OCI-LY3 (cell line): ENCODE data around the gene CACNB4.

ENCODE experiments used
- EZH2phosphoT487 ChIP-seq: fragments of 200-600 bp; shearing (Covaris generic); IDR thresholded peaks from 2 replicates; pipeline ENCODE4 v1.6.1; 2018; ENCODE audit warnings: antibody characterized with exemption, mixed run types, low read depth
- TF ChIP-seq, protein P1 (sequence below): fragments of 200-600, 300-600 bp; sonication (generic); IDR thresholded peaks from 2 replicates; pipeline ENCODE4 v1.5.1; 2014; ENCODE audit warnings: antibody characterized with exemption, low read length, low read depth

GRCh38 chr2:151849413-151850010 lies 249.3 kb downstream of the CACNB4 start:
- TF ChIP-seq, protein P1, sequence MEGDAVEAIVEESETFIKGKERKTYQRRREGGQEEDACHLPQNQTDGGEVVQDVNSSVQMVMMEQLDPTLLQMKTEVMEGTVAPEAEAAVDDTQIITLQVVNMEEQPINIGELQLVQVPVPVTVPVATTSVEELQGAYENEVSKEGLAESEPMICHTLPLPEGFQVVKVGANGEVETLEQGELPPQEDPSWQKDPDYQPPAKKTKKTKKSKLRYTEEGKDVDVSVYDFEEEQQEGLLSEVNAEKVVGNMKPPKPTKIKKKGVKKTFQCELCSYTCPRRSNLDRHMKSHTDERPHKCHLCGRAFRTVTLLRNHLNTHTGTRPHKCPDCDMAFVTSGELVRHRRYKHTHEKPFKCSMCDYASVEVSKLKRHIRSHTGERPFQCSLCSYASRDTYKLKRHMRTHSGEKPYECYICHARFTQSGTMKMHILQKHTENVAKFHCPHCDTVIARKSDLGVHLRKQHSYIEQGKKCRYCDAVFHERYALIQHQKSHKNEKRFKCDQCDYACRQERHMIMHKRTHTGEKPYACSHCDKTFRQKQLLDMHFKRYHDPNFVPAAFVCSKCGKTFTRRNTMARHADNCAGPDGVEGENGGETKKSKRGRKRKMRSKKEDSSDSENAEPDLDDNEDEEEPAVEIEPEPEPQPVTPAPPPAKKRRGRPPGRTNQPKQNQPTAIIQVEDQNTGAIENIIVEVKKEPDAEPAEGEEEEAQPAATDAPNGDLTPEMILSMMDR: no peak
- TF ChIP-seq EZH2phosphoT487: no peak
